Keratinocyte (primary cell): ENCODE data around the gene ACTG1. TPM values are rescaled to one million over a fixed set of nuclear protein-coding genes. Genes with fewer than 3 reads are reported as not detected.

Experiments used
- DNase-seq: peaks from one replicate; pipeline ENCODE4 v3.0.0-alpha.2; 2011; ENCODE audit warnings: low read depth, missing footprints, low spot score
- FAIRE-seq: peaks from 2 replicates; lab custom pipeline; 2011; peaks lifted over from hg19 to GRCh38; lab: Jason Lieb, UNC
- H2AFZ ChIP-seq: 2 replicates; pipeline ENCODE4 v1.6.0; 2012; ENCODE audit warnings: low read length, control low read depth, inconsistent platforms; ENCODE audit not compliant: control insufficient read depth
- H3K27ac ChIP-seq: 2 replicates; pipeline ENCODE4 v1.5.1; 2011; ENCODE audit warnings: low read length; ENCODE audit not compliant: control insufficient read depth, insufficient read depth
- H3K27me3 ChIP-seq: 3 replicates; pipeline ENCODE4 v1.6.0; 2011; ENCODE audit warnings: low read length; ENCODE audit not compliant: control insufficient read depth, insufficient read depth; ENCODE audit errors: extremely low read depth
- H3K36me3 ChIP-seq, 2 experiments: 2 replicates in 1 of 2; 3 replicates in 1 of 2; pipeline ENCODE4 v1.5.1; 2011; ENCODE audit warnings: low read length in 2 of 2, mild to moderate bottlenecking in 1 of 2; ENCODE audit not compliant: control insufficient read depth in 2 of 2, insufficient read depth in 2 of 2; ENCODE audit errors: extremely low read depth in 1 of 2
- H3K4me1 ChIP-seq: 3 replicates; pipeline ENCODE4 v1.5.1; 2011; ENCODE audit warnings: low read length; ENCODE audit not compliant: control insufficient read depth, insufficient read depth; ENCODE audit errors: extremely low read depth
- H3K4me2 ChIP-seq: 3 replicates; pipeline ENCODE4 v1.6.0; 2011; ENCODE audit warnings: low read depth, low read length; ENCODE audit not compliant: control insufficient read depth, insufficient read depth; ENCODE audit errors: extremely low read depth
- H3K4me3 ChIP-seq, 3 experiments: fragments of 200-600 bp in 1 of 3; sonication (generic) in 1 of 3; 2 replicates in 2 of 3; 3 replicates in 1 of 3; pipeline ENCODE4 v1.5.1; 2011 to 2016; ENCODE audit warnings: low read length in 3 of 3, mild to moderate bottlenecking in 3 of 3, control low read depth in 2 of 3, inconsistent platforms in 1 of 3, low read depth in 1 of 3, mixed read lengths in 1 of 3, mixed run types in 1 of 3, moderate library complexity in 1 of 3; ENCODE audit not compliant: control insufficient read depth in 2 of 3, insufficient read depth in 2 of 3; ENCODE audit errors: extremely low read depth in 1 of 3
- H3K79me2 ChIP-seq: 2 replicates; pipeline ENCODE4 v1.6.0; 2012; ENCODE audit warnings: low read length; ENCODE audit not compliant: control insufficient read depth, insufficient read depth
- H3K9ac ChIP-seq: 3 replicates; pipeline ENCODE4 v1.6.0; 2011; ENCODE audit warnings: low read length; ENCODE audit not compliant: control insufficient read depth, insufficient read depth; ENCODE audit errors: extremely low read depth
- H3K9me1 ChIP-seq: 3 replicates; pipeline ENCODE4 v1.6.0; 2011; ENCODE audit warnings: low read length; ENCODE audit not compliant: control insufficient read depth, insufficient read depth; ENCODE audit errors: extremely low read depth
- H3K9me3 ChIP-seq: 2 replicates; pipeline ENCODE4 v1.5.1; 2012; ENCODE audit warnings: low read depth, low read length; ENCODE audit not compliant: control insufficient read depth
- H4K20me1 ChIP-seq: 3 replicates; pipeline ENCODE4 v1.6.0; 2011; ENCODE audit warnings: low read length; ENCODE audit not compliant: control insufficient read depth, insufficient read depth; ENCODE audit errors: extremely low read depth
- CTCF ChIP-seq, 3 experiments: IDR thresholded peaks in 1 of 3; conservative IDR thresholded peaks in 1 of 3; optimal IDR thresholded peaks in 1 of 3; 2 replicates in 2 of 3; 3 replicates in 1 of 3; pipeline versions ENCODE3 to v1.5.1; 2011; ENCODE audit warnings: low read length in 3 of 3, mild to moderate bottlenecking in 3 of 3, moderate library complexity in 2 of 3, control low read depth in 1 of 3, inconsistent platforms in 1 of 3; ENCODE audit not compliant: insufficient read depth in 2 of 3; ENCODE audit errors: extremely low read depth in 1 of 3
- EZH2 ChIP-seq: IDR thresholded peaks from one replicate; pipeline ENCODE4 v1.6.1; 2012; ENCODE audit warnings: inconsistent platforms, mild to moderate bottlenecking, low read length, moderate library complexity
- dilution Hi-C: fragments of 300-500 bp; cut with MboI; formaldehyde crosslinking; loops from one replicate; pipeline ENCODE4 v1.7.0; 2020; ENCODE audit warnings: low sequenced_read_pairs; ENCODE audit not compliant: extremely low pct_ligation_motif_present
- polyA plus RNA-seq, 5 experiments: library from polyadenylated mRNA; depleted of rRNA in 3 of 5; stranded (reverse) in 3 of 5; stranded (forward) in 1 of 5; unstranded in 1 of 5; fragments of >200 nt; gene quantifications; 1 replicate in 1 of 5; 2 replicates in 3 of 5; 3 replicates in 1 of 5; pipeline versions ENCODE4 v1.2.1 to v1.2.3, GENCODE V29; 2011 to 2012; ENCODE audit warnings: missing spikeins in 2 of 5, low read depth in 1 of 5, low replicate concordance in 1 of 5

ACTG1 gene
- polyA plus RNA-seq, 1 donor (not counting 4 experiments of a cell fraction or from before 2014, with no cell fraction given), result 1,867 TPM

GRCh38 chr17:81491761-81492160 is 20.8 kb downstream of the ACTG1 start:
- no peak for FAIRE-seq
- Histone ChIP-seq H3K79me2 (no peaks in the 10 kb centered on the region), H3K4me3 (no peak overlapping the region), H3K9ac (no peak overlapping the region), H2AFZ (no peak overlapping the region), H4K20me1 (no peaks in the 10 kb centered on the region), H3K4me2 (no peak overlapping the region), H3K9me3 (no peaks in the 10 kb centered on the region), H3K4me1 (no peaks in the 10 kb centered on the region), H3K36me3 (no peaks in the 10 kb centered on the region), H3K27me3 (peaks cover 28% of the 10 kb centered on the region), H3K27ac (no peak overlapping the region), H3K9me1 (no peaks in the 10 kb centered on the region)
- dilution Hi-C loops, result no loop called here
- no peak for TF ChIP-seq CTCF (optimal IDR thresholded peaks at IDR 0.05 in 1 of 3, IDR thresholded peaks at IDR 0.05 in 1 of 3, conservative IDR thresholded peaks at IDR 0.05 in 1 of 3; ENCODE audit: extremely low read depth in 1 of 3, insufficient read depth in 2 of 3, low read length in 3 of 3)
- DNase-seq, result no peak

GRCh38 chr17:81491181-81491581 is 21.4 kb downstream of the ACTG1 start:
- H3K9me1 ChIP-seq, result no peaks in the 10 kb centered on the region
- H3K9ac ChIP-seq, result no peak overlapping the region
- no peaks in the 10 kb centered on the region for H3K79me2 ChIP-seq
- no peak overlapping the region for H3K27ac ChIP-seq
- DNase-seq (no peak), FAIRE-seq (no peak)
- TF ChIP-seq EZH2 (no peak), CTCF (optimal IDR thresholded peaks at IDR 0.05 in 1 of 3, IDR thresholded peaks at IDR 0.05 in 1 of 3, conservative IDR thresholded peaks at IDR 0.05 in 1 of 3; ENCODE audit: extremely low read depth in 1 of 3, insufficient read depth in 2 of 3, low read length in 3 of 3) (no peak)
- dilution Hi-C loops, result no loop called here
- H3K4me3 ChIP-seq, result no peak overlapping the region
- no peak overlapping the region for H3K4me2 ChIP-seq
- H4K20me1 ChIP-seq, result no peaks in the 10 kb centered on the region
- no peaks in the 10 kb centered on the region for H3K36me3 ChIP-seq
- H3K4me1 ChIP-seq, result no peaks in the 10 kb centered on the region
- peaks cover 28% of the 10 kb centered on the region for H3K27me3 ChIP-seq
- no peaks in the 10 kb centered on the region for H3K9me3 ChIP-seq
- H2AFZ ChIP-seq, result no peak overlapping the region
